ENCODE data around the gene SLC16A3. TPM values are rescaled to one million over a fixed set of nuclear protein-coding genes. Genes with fewer than 3 reads are reported as not detected.

Gene SLC16A3
- total and polyA plus RNA-seq, 2 donors (not counting 3 experiments of a cell fraction or from before 2014, with no cell fraction given), result 95.9 to 171 TPM

GRCh38 chr17:82271401-82271800 lies 42.6 kb downstream of the SLC16A3 start:
- Histone ChIP-seq H3K27ac (ENCODE audit: insufficient read depth, low read depth, low read length) (no peak overlapping the region), H2AFZ (ENCODE audit: low read depth, low read length) (no peak overlapping the region), H3K4me2 (ENCODE audit: insufficient read depth, low read length) (no peak overlapping the region), H3K4me3 (replicated peaks in 1 of 3; ENCODE audit: insufficient read depth in 1 of 3, low read depth in 1 of 3, low read length in 3 of 3) (no peak overlapping the region), H3K36me3 (ENCODE audit: control insufficient read depth in 2 of 2, extremely low read depth in 1 of 2, insufficient read depth in 2 of 2, low read length in 2 of 2) (peaks cover 7 to 24% of the 10 kb centered on the region in 2 experiments), H3K27me3 (ENCODE audit: control insufficient read depth in 2 of 2, insufficient read depth in 2 of 2, low read length in 2 of 2) (no peaks in the 10 kb centered on the region), H3K9me3 (replicated peaks; ENCODE audit: control insufficient read depth, insufficient read depth, low read length) (no peaks in the 10 kb centered on the region), H3K9me1 (replicated peaks; ENCODE audit: control insufficient read depth, extremely low read depth, insufficient read depth, low read length) (no peaks in the 10 kb centered on the region), H3K9ac (replicated peaks; ENCODE audit: extremely low read depth, insufficient read depth, low read length) (no peak overlapping the region), H3K79me2 (ENCODE audit: control insufficient read depth, insufficient read depth, low read length) (peaks cover 68% of the 10 kb centered on the region), H4K20me1 (replicated peaks; ENCODE audit: control insufficient read depth, extremely low read depth, insufficient read depth, low read length) (peaks cover 6% of the 10 kb centered on the region), H3K4me1 (ENCODE audit: control insufficient read depth, extremely low read depth, insufficient read depth, low read length) (peaks cover 26% of the 10 kb centered on the region)
- ChIA-PET POLR2A (no interaction called here), CTCF (no interaction called here)
- dilution Hi-C loops (cut with MboI; ENCODE audit: extremely low pct_ligation_motif_present, low sequenced_read_pairs) (no loop called here), intact Hi-C loops (cut with micrococcal nuclease) (no loop called here)
- DNase-seq (ENCODE audit: low read depth, low spot score) (no peak), FAIRE-seq (no peak)
- no TSS peak for BruUV-seq (replicated peaks)
- TF ChIP-seq GATA2 (IDR thresholded peaks at IDR 0.05; ENCODE audit: insufficient read depth, insufficient read length, low read depth, low read length), result no peak

- ChIA-PET POLR2A (interaction anchor here (1.6 kb wide), 1 partner anchor 24 kb away, joined by 3 read pairs; no protein-coding TSS in a partner anchor), CTCF (interaction anchor here (0.8 to 1.8 kb wide), 4 partner anchors 11 to 183 kb away, joined by 4 to 6 read pairs (median 4); no protein-coding TSS in a partner anchor)
- Histone ChIP-seq H3K9me3 (replicated peaks; ENCODE audit: control insufficient read depth, insufficient read depth, low read length) (no peaks in the 10 kb centered on the region), H3K9me1 (replicated peaks; ENCODE audit: control insufficient read depth, extremely low read depth, insufficient read depth, low read length) (no peaks in the 10 kb centered on the region), H4K20me1 (replicated peaks; ENCODE audit: control insufficient read depth, extremely low read depth, insufficient read depth, low read length) (no peaks in the 10 kb centered on the region), H3K4me1 (ENCODE audit: control insufficient read depth, extremely low read depth, insufficient read depth, low read length) (peaks cover 18% of the 10 kb centered on the region), H3K79me2 (ENCODE audit: control insufficient read depth, insufficient read depth, low read length) (peaks cover 55% of the 10 kb centered on the region), H3K27me3 (ENCODE audit: control insufficient read depth in 2 of 2, insufficient read depth in 2 of 2, low read length in 2 of 2) (no peaks in the 10 kb centered on the region), H3K4me3 (replicated peaks in 1 of 3; ENCODE audit: insufficient read depth in 1 of 3, low read depth in 1 of 3, low read length in 3 of 3) (peak overlapping the region; percentile 63 to 91 (median 65)), H3K9ac (replicated peaks; ENCODE audit: extremely low read depth, insufficient read depth, low read length) (peak overlapping the region; percentile 82), H2AFZ (ENCODE audit: low read depth, low read length) (no peak overlapping the region), H3K4me2 (ENCODE audit: insufficient read depth, low read length) (peak overlapping the region; percentile 57), H3K36me3 (ENCODE audit: control insufficient read depth in 2 of 2, extremely low read depth in 1 of 2, insufficient read depth in 2 of 2, low read length in 2 of 2) (peaks cover 5 to 22% of the 10 kb centered on the region in 2 experiments), H3K27ac (ENCODE audit: insufficient read depth, low read depth, low read length) (peak overlapping the region; percentile 92)
- intact Hi-C loops (cut with micrococcal nuclease) (loop anchor here (2.0 kb wide), 1 partner anchor 20 kb away; no protein-coding TSS in a partner anchor), dilution Hi-C loops (cut with MboI; ENCODE audit: extremely low pct_ligation_motif_present, low sequenced_read_pairs) (no loop called here)
- FAIRE-seq, result peak; percentile 31
- no peak for TF ChIP-seq FOS (IDR thresholded peaks at IDR 0.05; ENCODE audit: borderline replicate concordance, insufficient read depth, low read length)
- TF ChIP-seq POLR2AphosphoS5 (IDR thresholded peaks at IDR 0.05; ENCODE audit: insufficient read depth, low read depth, low read length), result peak; percentile 2
- TF ChIP-seq CTCF (IDR thresholded peaks at IDR 0.05; ENCODE audit: extremely low read depth in 1 of 2, insufficient read depth in 1 of 2, low read depth in 1 of 2, low read length in 2 of 2), result no peak
- BruUV-seq (replicated peaks), result no TSS peak
- no peak for DNase-seq (ENCODE audit: low read depth, low spot score)
These were observed 43.9 kb downstream of the SLC16A3 start for GRCh38 chr17:82272495-82273326.
